Measurements from ENCODE around the gene RAB11B. TPM values are rescaled to one million over a fixed set of nuclear protein-coding genes. Genes with fewer than 3 reads are reported as not detected.
A peak's percentile ranks its signal among the peaks of the same experiment; 100 is the strongest.

Gene RAB11B
- total RNA-seq (2013; cell fraction: nucleolus; rRNA removed), result 57.7 and 68.4 TPM in 2 replicates
- total RNA-seq (2014; rRNA removed) (8.8 and 9.2 TPM in 2 replicates), total RNA-seq (2014; rRNA removed; fragmentation: Illumina TruSeq; extraction: Trizol) (6.3 and 7.0 TPM in 2 replicates), total RNA-seq (2021) (75.3 and 82.5 TPM in 2 replicates), polyA plus RNA-seq (2011; rRNA removed) (11.5 and 25.7 TPM in 2 replicates), polyA plus RNA-seq (2014; fragmentation: Illumina TruSeq; extraction: Trizol) (6.0 and 10.2 TPM in 2 replicates), polyA plus RNA-seq (2014; fragmentation: Nextera tagmentation; extraction: Ambion mirVana) (1 to 10 TPM in 1 of 2 experiments, under 1 TPM in 1; 0.92 to 2.6 TPM), polyA plus RNA-seq (2014; rRNA removed) (56.7 and 66.6 TPM in 2 replicates), polyA plus RNA-seq (2016; fragmentation: Nextera tagmentation; extraction: Ambion mirVana) (10 to 100 TPM; 63.3 to 75.6 TPM), polyA minus RNA-seq (2011; rRNA and poly(A)+ RNA removed) (26.5 and 35.7 TPM in 2 replicates), Bru-seq, nascent RNA (percentile 75 among the genes with signal in this experiment), BruChase-seq, experiment 1, labeled RNA remaining after a 6-hour chase (percentile 84 among the genes with signal in this experiment), BruChase-seq, experiment 2, labeled RNA remaining after a 2-hour chase (percentile 75 among the genes with signal in this experiment)
- polyA plus RNA-seq (2011; ENCODE audit: low read depth), result 40.8 TPM
- 46.9 and 73.5 TPM in 2 replicates for polyA plus RNA-seq (2011; cell fraction: cytosol; rRNA removed)
- 102 and 124 TPM in 2 replicates for polyA plus RNA-seq (2011; cell fraction: nucleus; rRNA removed)
- polyA plus RNA-seq (2012), result 80.1 and 111 TPM in 2 replicates
- polyA minus RNA-seq (2011; cell fraction: cytosol; rRNA and poly(A)+ RNA removed), result 24.1 and 28.6 TPM in 2 replicates
- 18.0 and 26.1 TPM in 2 replicates for polyA minus RNA-seq (2011; cell fraction: nucleus; rRNA and poly(A)+ RNA removed)
- long read RNA-seq, experiment 1, transcript RAB11B-201 (5 exons, 1,751 nt), result major isoform, 50 of 53 reads
- long read RNA-seq, experiment 1, partial matches to known transcripts, result 0 of 53 reads
- long read RNA-seq, experiment 1, other reads (novel, unspliced or antisense), result 2 of 53 reads
- long read RNA-seq, experiment 2, result 0 reads

GRCh38 chr19:8389891-8390616 lies at the start of gene RAB11B:
RAB11B (plus strand) TSS chr19:8390360; CDS start chr19:8390417, 57 bp downstream.
- Histone ChIP-seq H3K9ac (ENCODE audit: control insufficient read depth, insufficient read depth, low read length) (peak within 1 kb of the TSS; percentile 96), H3K9me3 (replicated peaks; ENCODE audit: control insufficient read depth, insufficient read depth, low read length) (no peaks in the 10 kb centered on the region; the same call in 2 of the 3 replicates), H2AFZ (ENCODE audit: control insufficient read depth, low read depth, low read length) (peak within 1 kb of the TSS; percentile 86), H3K27me3 (replicated peaks in 1 of 2; ENCODE audit: control insufficient read depth in 2 of 2, insufficient read depth in 2 of 2, low read length in 1 of 2) (no peaks in the 10 kb centered on the region), H4K20me1 (ENCODE audit: control insufficient read depth, insufficient read depth) (peaks cover 5% of the 10 kb centered on the region), H3K4me2 (ENCODE audit: control insufficient read depth, insufficient read depth) (peak within 1 kb of the TSS; percentile 93), H3K36me3 (ENCODE audit: control insufficient read depth in 2 of 2, insufficient read depth in 2 of 2, low read length in 1 of 2) (no peaks in the 10 kb centered on the region), H3K27ac (ENCODE audit: control insufficient read depth, insufficient read depth) (peak within 1 kb of the TSS; percentile 98), H3K4me1 (ENCODE audit: control insufficient read depth, insufficient read depth, low read length) (peaks cover 11% of the 10 kb centered on the region), H3K4me3 (peak within 1 kb of the TSS; percentile 74), H3K79me2 (ENCODE audit: control insufficient read depth, insufficient read depth, low read length) (peaks cover 22% of the 10 kb centered on the region)
- FAIRE-seq (peak; percentile 95), DNase-seq (ENCODE audit: low read depth, low spot score) (peak; percentile 100), ATAC-seq (peak; percentile 97)
- intact Hi-C loops (cut with micrococcal nuclease; ENCODE audit: unreplicated experiment) (no loop called here), in situ Hi-C loops (cut with MboI) (no loop called here)
- under 1% methylated on average over 68 of the region's 70 CpGs for WGBS (ENCODE audit: insufficient coverage, insufficient replicate concordance, low lambda C conversion rate, missing lambda C conversion rate)
- BruUV-seq (replicated peaks), result no TSS peak
- ChIA-PET POLR2A (interaction anchor here (0.5 to 3.0 kb wide), 10 partner anchors 10 to 447 kb away, joined by 3 to 11 read pairs (median 4); partner anchors contain the start of genes HNRNPM, MARCHF2, TIMM44 and ZNF414), RAD21 (ENCODE audit: unreplicated experiment) (interaction anchor here (1.1 to 1.6 kb wide), 4 partner anchors 23 to 181 kb away, joined by 3 to 5 read pairs (median 4); partner anchors contain the start of genes CERS4, MARCHF2 and ZNF414), SMC1A (ENCODE audit: uncharacterized antibody, unreplicated experiment) (interaction anchor here (0.8 kb wide), 1 partner anchor 24 kb away, joined by 3 read pairs; no protein-coding TSS in a partner anchor), CTCF (interaction anchor here (1.0 to 1.6 kb wide), 6 partner anchors 23 to 124 kb away, joined by 3 to 14 read pairs (median 4); partner anchors contain the start of genes MARCHF2 and ZNF414)
- TF ChIP-seq BCLAF1 (IDR thresholded peaks at IDR 0.05) (peak; percentile 73; the same call in 1 of the 2 replicates), SREBF2 (IDR thresholded peaks at IDR 0.05; ENCODE audit: low read length) (peak; percentile 47; the same call in 1 of the 2 replicates), STAT3 (IDR thresholded peaks at IDR 0.05; ENCODE audit: low read depth, low read length) (no peak), ATF7 (IDR thresholded peaks at IDR 0.05; ENCODE audit: low read depth) (peak; percentile 100), FOXK2 (IDR thresholded peaks at IDR 0.05) (no peak; the same call in 1 of the 2 replicates), CBFB (IDR thresholded peaks at IDR 0.05; ENCODE audit: low read depth) (no peak), BCL11A (IDR thresholded peaks at IDR 0.05; ENCODE audit: low read depth, low read length) (no peak), BACH1 (IDR thresholded peaks at IDR 0.05; ENCODE audit: borderline replicate concordance) (peak; percentile 89), CEBPZ (IDR thresholded peaks at IDR 0.05; ENCODE audit: low read depth, low read length) (peak; percentile 97), KLF5 (IDR thresholded peaks at IDR 0.05; ENCODE audit: partially characterized antibody) (peak; percentile 96), TCF7 (IDR thresholded peaks at IDR 0.05; ENCODE audit: borderline replicate concordance) (no peak)
